Globus pallidus (tissue), 1 donor: ENCODE data around the gene SLC35G6.
"Not testable (repeated sequence)": the region's sequence is repeated elsewhere in the genome, so short reads cannot be mapped to it uniquely, and the experiment has no call there.

Source experiments
- DNase-seq: peaks from one replicate; pipeline ENCODE4 v3.0.0-alpha.2; 2015; ENCODE audit warnings: low spot score

The SLC35G6 gene

DNA sequence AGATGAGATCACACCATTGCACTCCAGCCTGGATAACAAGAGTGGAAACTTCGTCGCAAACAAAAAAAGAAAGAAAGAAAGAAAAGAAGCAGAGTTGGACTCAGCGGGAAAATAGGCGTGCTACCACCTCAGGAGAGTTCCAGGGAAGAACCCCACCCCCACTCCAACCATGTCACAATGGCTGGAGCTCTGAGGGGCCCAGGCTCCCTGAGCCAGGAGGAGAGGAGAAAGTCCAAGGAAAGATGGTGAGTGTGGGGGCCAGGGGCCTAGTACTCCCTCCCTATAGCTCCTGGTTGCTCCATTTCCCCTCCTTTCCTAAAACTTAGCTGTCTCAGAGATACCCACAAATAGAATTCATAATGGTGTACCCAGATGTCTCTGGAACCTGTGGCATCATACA, at the start of gene SLC35G6:
Gene SLC35G6 (plus strand): TSS at position 172 of the 400 bp plus-strand sequence. CDS start 71 bp downstream, at position 243.
- DNase-seq, result not testable (repeated sequence)

GRCh38 chr17:7432296-7432695, 49.0 kb upstream of the SLC35G6 start:
- no peak for DNase-seq

GRCh38 chr17:7435676-7436555, 45.3 kb upstream of the SLC35G6 start:
- DNase-seq, result no peak

DNA sequence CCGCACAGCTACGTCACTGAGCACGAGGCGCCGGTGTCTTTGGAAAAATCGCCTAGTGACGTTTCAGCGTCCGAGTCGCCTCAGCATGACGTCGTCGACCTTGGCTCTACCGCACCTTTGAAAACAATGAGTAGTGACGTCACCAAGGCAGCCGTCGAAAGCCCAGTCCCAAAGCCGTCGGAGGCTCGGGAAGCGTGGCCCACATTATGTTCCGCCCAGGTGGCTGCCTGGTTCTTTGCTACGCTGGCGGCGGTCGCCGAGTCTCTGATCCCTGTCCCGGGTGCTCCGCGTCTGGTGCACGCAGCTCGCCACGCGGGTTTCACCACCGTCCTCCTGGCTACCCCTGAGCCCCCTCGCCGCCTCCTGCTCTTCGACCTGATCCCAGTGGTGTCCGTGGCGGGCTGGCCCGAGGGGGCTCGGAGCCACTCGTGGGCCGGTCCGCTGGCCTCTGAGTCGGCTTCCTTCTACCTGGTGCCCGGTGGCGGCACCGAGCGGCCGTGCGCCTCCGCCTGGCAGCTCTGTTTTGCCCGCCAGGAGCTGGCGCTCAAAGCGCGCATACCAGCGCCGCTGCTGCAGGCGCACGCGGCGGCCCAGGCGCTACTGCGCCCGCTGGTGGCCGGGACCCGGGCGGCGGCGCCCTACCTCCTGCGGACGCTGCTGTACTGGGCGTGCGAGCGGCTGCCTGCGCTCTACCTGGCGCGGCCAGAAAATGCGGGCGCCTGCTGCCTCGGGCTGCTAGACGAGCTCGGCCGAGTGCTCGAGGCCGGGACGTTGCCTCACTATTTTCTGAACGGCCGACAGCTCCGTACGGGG, 44.5 kb upstream of the SLC35G6 start:
- peak; percentile 76 for DNase-seq

- no peak for DNase-seq
Measured at GRCh38 chr17:7437369-7437863, 43.8 kb upstream of the SLC35G6 start.

GRCh38 chr17:7437950-7438614, 43.2 kb upstream of the SLC35G6 start:
- peak; percentile 59 for DNase-seq

DNA sequence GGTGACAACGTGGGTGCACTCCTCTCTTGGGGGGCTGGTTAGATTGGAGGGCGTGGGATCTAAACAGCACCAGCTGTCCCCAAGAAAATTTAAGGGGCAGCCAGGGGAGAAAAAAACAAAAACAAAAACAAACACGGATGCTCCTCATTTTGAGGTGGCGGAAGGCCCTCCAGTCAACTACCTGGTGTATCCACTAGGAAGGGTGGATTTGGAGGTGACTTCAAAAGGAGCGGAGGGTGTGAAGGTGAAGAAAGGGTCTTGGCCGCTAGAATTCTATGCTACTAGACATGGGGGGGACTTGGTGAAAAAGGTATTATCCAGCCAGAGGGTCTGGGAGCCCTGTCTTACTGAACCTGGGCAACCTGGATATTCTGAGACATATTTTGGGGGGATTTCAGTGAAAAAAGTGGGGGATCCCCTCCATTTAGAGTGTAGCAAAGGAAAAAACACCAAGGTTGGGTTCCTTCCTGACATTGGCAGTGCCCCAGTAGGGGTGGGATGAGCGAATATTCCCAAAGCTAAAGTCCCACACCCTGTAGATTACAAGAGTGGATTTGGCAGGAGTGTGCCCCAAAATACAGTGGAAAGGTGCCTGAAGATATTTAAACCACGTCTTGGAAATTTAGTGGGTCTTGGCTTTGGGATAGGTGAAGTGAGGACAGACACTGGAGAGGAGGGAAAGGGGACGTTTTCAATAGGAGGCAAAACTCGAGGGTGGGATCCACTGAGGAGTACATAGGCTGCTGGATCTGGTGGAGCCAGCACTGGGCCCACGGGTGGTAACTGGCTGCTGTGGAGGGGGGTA, 42.4 kb upstream of the SLC35G6 start:
- DNase-seq, result no peak

DNA sequence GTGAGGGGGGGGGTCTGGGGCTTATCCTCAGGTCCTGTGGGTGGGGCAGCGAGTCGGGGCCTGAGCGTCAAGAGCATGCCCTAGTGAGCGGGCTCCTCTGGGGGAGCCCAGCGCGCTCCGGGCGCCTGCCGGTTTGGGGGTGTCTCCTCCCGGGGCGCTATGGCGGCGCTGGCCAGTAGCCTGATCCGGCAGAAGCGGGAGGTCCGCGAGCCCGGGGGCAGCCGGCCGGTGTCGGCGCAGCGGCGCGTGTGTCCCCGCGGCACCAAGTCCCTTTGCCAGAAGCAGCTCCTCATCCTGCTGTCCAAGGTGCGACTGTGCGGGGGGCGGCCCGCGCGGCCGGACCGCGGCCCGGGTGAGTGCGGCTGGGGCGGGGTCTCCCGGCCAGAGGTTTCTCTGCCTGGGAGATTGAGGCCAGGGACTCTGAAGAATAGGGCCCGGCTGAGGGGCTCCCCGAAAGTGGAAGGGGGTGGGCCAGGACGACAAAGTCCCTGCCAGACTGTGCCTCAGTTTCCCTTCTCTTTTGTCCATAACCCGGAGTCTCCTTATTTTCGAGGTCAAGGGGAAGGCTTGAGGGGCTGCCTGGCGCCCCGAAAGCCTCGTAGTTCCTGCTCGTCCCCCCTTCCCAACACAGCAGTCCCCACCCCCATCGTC, 41.7 kb upstream of the SLC35G6 start, which contains the start of gene FGF11:
Gene FGF11 (plus strand): TSS at position 51 of the 651 bp plus-strand sequence. CDS start 109 bp downstream, at position 160.
- DNase-seq, result no peak

DNA sequence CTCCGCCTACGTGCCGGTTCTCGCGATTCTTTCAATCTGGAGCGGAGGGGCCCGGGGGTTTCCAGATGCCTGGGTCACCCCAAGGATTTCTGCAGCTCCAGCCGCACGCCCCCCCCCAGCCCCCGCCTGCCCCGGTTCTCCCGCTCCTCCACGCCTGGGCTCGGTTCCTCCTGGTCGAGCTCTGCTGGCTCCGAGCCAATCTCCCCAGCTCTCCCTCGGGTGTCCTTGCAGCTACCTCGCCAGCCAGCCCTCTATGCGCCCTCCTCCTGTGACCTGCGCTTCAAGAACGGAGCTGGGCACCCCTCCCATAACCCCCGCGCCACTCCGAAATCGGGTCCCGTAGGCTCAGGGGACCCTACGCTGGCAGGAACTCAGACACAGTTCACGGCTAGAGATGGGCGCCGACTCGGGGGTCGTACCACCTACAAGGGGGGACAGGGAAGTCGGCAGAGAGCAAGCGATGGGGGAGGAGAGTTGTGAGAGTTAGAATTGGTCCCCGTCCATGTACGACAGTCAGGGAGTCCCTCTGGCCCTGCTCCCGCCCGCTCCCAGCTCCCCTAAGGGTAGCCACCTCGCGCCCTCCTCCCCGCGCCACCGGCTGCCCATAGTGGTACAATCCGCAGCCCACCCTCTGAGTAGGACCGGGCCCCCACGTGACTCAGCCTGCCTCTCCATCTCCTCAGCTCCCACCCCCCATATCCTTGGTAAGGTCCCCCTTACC, 41.0 kb upstream of the SLC35G6 start:
- DNase-seq, result no peak

DNA sequence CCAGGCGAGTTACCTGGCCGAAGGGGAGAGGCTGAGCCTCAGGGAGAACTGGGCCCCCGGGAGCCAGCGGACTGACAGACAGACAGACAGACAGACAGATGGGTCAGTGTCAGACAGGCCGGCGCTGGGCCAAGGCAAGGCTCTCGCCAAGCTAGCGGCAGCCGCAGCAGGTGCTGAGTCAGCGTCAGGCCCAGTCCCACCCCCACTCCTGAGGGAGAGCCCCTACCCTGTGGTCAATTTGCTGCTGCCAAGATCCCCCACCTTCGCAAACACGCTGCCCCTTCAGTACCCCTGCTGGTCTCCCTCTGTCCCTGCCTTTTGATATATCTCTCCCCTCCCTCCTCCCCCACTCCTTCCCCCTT, 40.4 kb upstream of the SLC35G6 start:
- DNase-seq, result no peak

DNA sequence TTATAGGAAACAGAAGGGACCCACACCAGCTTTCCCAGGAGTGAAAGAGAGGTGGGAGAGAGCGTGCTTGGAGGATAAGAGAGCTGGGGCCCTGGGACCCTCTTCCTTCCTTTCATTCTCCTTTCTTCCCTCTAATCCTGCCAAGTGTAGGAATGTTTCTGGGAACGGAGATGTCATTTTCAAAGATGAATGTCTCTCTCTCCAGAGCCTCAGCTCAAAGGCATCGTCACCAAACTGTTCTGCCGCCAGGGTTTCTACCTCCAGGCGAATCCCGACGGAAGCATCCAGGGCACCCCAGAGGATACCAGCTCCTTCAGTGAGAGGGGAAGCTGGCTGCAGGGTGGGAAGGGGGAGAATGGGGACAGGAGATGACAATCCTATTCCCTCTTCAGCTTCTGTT, 40.0 kb upstream of the SLC35G6 start:
- no peak for DNase-seq

- no peak for DNase-seq
Measured at GRCh38 chr17:7442142-7442541, 39.1 kb upstream of the SLC35G6 start.

DNA sequence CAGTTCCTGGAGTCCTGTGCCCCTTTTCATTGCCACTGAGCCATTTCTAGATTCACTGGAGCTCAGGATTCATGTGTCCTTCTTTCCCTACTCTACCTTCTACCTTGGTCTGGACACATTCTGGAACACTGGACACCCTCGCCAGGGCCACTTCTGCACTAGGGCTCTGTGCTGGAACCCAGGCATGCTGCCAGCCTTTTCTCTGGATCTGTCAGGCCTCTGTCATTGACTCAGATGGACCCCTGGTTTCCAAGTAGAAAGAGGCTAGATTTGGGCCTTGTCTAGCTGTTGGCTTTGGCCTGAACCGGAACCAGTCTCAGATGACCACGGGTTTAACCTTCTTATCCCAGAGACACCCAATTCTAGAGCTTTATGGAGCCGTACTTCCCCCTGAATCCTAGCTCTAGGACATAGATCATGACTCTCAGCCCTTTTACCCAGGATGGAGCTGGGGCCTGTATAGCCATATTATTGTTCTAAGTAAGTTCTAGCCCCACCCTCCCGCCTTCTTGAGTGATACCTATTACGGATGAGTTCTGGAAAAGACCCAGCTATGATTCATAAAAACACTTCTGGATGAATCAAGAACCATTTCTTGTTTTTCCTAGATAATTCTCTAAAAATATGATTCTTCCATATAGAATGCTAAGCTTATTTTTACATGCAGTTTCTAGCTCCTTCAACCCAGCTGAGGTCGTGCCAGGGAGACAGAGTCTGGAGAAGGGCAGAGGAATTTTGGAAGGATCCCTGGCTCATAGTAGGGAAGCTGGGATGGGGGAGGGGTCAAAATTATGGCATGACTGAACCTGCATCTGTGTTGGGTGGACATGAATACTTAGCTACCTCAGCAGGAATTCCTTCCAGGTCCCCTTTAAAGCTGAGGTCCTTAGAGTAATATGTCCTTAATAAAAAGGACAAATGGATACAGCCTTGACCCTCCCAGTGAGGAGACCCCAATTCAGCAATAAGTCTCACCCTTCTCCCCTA, 37.5 kb upstream of the SLC35G6 start:
- DNase-seq, result no peak

GRCh38 chr17:7444682-7445618, 36.3 kb upstream of the SLC35G6 start, which contains the start of gene CHRNB1:
Gene CHRNB1 (plus strand): TSS chr17:7445061. CDS start chr17:7445128, 67 bp downstream.
- peak; percentile 84 for DNase-seq

DNA sequence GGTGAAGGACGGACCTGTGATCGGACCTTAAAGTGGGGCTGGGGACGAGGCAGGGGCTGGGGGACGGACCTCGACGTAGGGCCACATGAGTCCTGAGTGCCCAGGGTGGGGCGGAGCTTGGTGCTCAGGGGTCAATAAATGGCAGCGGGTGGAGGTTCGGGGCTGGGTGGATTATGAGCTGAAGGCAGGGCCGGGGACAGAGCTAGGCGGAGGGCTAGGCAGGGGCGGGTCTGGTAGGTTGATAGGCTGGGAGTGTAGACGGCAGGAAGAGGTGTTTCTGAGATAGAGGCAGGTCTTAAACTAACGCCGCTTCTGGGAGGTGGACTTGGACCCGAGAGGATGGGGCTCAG, 35.7 kb upstream of the SLC35G6 start:
- DNase-seq, result no peak

- no peak for DNase-seq
Measured at GRCh38 chr17:7448461-7448860, 32.8 kb upstream of the SLC35G6 start.

DNA sequence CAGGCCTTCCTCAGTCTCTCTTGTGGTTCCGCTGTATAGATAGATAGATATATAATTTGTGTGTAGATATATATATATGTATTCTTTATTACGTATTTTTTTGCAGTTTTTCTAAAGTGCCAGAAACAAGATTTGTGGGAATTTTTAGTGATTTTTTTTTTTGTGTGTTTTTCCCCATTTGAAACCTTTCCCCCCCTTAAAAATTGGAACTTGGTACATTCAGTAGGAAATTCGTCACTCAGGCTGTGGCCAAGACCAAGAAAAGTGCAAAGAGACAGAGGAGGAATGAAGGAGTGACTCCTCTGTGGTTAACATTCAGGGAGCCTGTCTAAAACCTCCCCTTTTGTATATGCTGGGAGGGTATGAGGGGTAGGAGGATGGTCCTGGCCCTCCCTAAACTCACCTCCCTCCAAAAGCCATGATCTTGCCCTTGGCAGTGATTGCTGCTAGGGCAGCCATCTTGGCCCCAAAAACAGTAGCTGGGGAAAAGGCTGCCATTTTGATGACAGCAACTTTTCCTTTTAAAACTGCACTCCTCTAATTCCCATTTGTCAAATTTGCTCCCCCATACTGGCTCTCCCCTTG, 21.2 kb upstream of the SLC35G6 start:
- DNase-seq, result no peak
